Measurements from ENCODE around the gene RPS6KC1. TPM values are rescaled to one million over a fixed set of nuclear protein-coding genes. Genes with fewer than 3 reads are reported as not detected.

RPS6KC1 gene
- total and polyA plus RNA-seq, 9 of the 15 experiments (the other 6 are each of a cell fraction or from before 2014, with no cell fraction given): 4.3 to 34.6 (median 20.9) TPM

GRCh38 chr1:213045321-213046226, 5.5 kb upstream of the RPS6KC1 start (continued):
- TF ChIP-seq YY1 (IDR thresholded peaks at IDR 0.05; ENCODE audit: borderline replicate concordance in 1 of 3, control insufficient read depth in 1 of 3, extremely low read depth in 1 of 3, insufficient read depth in 3 of 3, insufficient read length in 1 of 3, insufficient replicate concordance in 2 of 3, low read depth in 1 of 3, low read length in 2 of 3): peak; percentile 16 to 83 (median 31)

GRCh38 chr1:213049232-213049631, 1.8 kb upstream of the RPS6KC1 start:
- H3K27me3 ChIP-seq (ENCODE audit: control insufficient read depth in 2 of 2, insufficient read depth in 2 of 2, low read length in 2 of 2): no peaks in the 10 kb centered on the region
- DNase-seq (ENCODE audit: extremely low read depth in 1 of 4, low spot score in 3 of 4): no peak
- no peaks in the 10 kb centered on the region for H3K9me1 ChIP-seq (ENCODE audit: control insufficient read depth, insufficient read depth, low read length)
- ChIA-PET POLR2A (no interaction called here), CTCF (ENCODE audit: low intra/inter-chr PET ratio) (interaction anchor here (0.6 kb wide), 1 partner anchor 15 kb away, joined by 5 read pairs; no protein-coding TSS in a partner anchor)
- H3K4me1 ChIP-seq (replicated peaks in 1 of 2; ENCODE audit: control insufficient read depth in 2 of 2, insufficient read depth in 2 of 2, low read length in 2 of 2): peaks cover 42 to 63% of the 10 kb centered on the region in 2 experiments
- H3K79me2 ChIP-seq (ENCODE audit: control insufficient read depth, insufficient read depth, low read length): peaks cover 35% of the 10 kb centered on the region
- H3K27ac ChIP-seq (ENCODE audit: extremely low read depth, low read depth, low read length): peak overlapping the region; percentile 71
- peak overlapping the region in 1 of 2 experiments; percentile 40; a peak in 2 of 4 replicates for H3K9ac ChIP-seq (ENCODE audit: insufficient read depth in 1 of 2, low read depth in 2 of 2, low read length in 2 of 2)
- peak overlapping the region; percentile 40; the same call in 1 of the 2 replicates for H3K4me2 ChIP-seq (ENCODE audit: insufficient read depth, low read length)
- peaks cover 3% of the 10 kb centered on the region; the same call in 1 of the 3 replicates for H3K36me3 ChIP-seq (ENCODE audit: control insufficient read depth, insufficient read depth, low read length)
- in situ Hi-C loops (cut with MboI) (no loop called here), intact Hi-C loops (cut with micrococcal nuclease) (no loop called here)
- FAIRE-seq: no peak
- H3K4me3 ChIP-seq: no peak overlapping the region
- H2AFZ ChIP-seq (ENCODE audit: low read depth, low read length): peak overlapping the region; percentile 77
- no peaks in the 10 kb centered on the region for H4K20me1 ChIP-seq (replicated peaks; ENCODE audit: control insufficient read depth, insufficient read depth, low read length)
- no TSS peak for BruUV-seq (replicated peaks)
- ATAC-seq: no peak
- H3K9me3 ChIP-seq (replicated peaks; ENCODE audit: control insufficient read depth, insufficient read depth, low read depth, low read length): no peaks in the 10 kb centered on the region
- 0% methylated on average over 1 of the region's 1 CpG for WGBS (ENCODE audit: insufficient coverage, low coverage, missing lambda C conversion rate)
- TF ChIP-seq PCBP1 (IDR thresholded peaks at IDR 0.05; ENCODE audit: low read depth, low read length, poor library complexity, severe bottlenecking): no peak
- TF ChIP-seq MGA (IDR thresholded peaks at IDR 0.05): no peak
- TF ChIP-seq ZFPM2 (CRISPR knock-in tag; IDR thresholded peaks at IDR 0.05): no peak
- TF ChIP-seq MAFF (IDR thresholded peaks at IDR 0.05; ENCODE audit: low read length): peak; percentile 97

Data from K562 (cell line).